Pancreas (tissue), 10 donors: ENCODE data around the gene CBFB. TPM values are rescaled to one million over a fixed set of nuclear protein-coding genes. Genes with fewer than 3 reads are reported as not detected.

Source experiments
- ATAC-seq, 4 donors: fragments of 200-7000 bp; cut with Tn5 transposase; one replicate each; pipeline versions ENCODE4 v1.8.0 to v1.9.1; 2020; ENCODE audit warnings: mild to moderate bottlenecking in 4 of 4, moderate library complexity in 4 of 4
- DNase-seq, 6 donors: peaks; one replicate each; pipeline ENCODE4 v3.0.0-alpha.2; 2020
- FAIRE-seq: peaks from 2 replicates; lab custom pipeline; 2012; peaks lifted over from hg19 to GRCh38; lab: Jason Lieb, UNC
- H3K27ac ChIP-seq, 4 donors: fragments of 200-600 bp; sonication (generic); 1 replicate in 3 of 4; 2 replicates in 1 of 4; pipeline versions ENCODE4 v1.5.0 to v1.8.0; 2020
- H3K27me3 ChIP-seq, 4 donors: fragments of 200-600 bp; one replicate each; pipeline ENCODE4 v1.8.0; 2021
- H3K36me3 ChIP-seq, 3 donors: fragments of 200-600 bp; sonication (generic) in 1 of 3; one replicate each; pipeline versions ENCODE4 v1.5.0 to v1.8.0; 2020 to 2021
- H3K4me1 ChIP-seq, 3 donors: fragments of 200-600 bp; one replicate each; pipeline ENCODE4 v1.8.0; 2021
- H3K4me3 ChIP-seq, 4 donors: fragments of 200-600 bp; sonication (generic) in 2 of 4; one replicate each; pipeline versions ENCODE4 v1.5.0 to v1.8.0; 2020 to 2021
- H3K9me3 ChIP-seq, 4 donors: fragments of 200-600 bp; one replicate each; pipeline ENCODE4 v1.8.0; 2021
- CTCF ChIP-seq, 4 donors: fragments of 200-600 bp; sonication (generic) in 3 of 4; IDR thresholded peaks; one replicate each; pipeline versions ENCODE4 v1.5.0 to v1.8.0; 2021; ENCODE audit warnings: antibody characterized with exemption in 4 of 4
- WGBS, 2 donors: extraction: QIAGEN DNeasy Blood & Tissue Kit; methylation state at CpG; one replicate each; pipeline ENCODE4 v1.1.7; 2013; 5-methylcytosine and 5-hydroxymethylcytosine counted together
- intact Hi-C, 3 donors: fragments of 100-400 bp; cut with DNase I; formaldehyde crosslinking; loops; one replicate each; pipeline versions ENCODE4 v1.11.1 to v1.14.2; 2022
- polyA plus RNA-seq, 2 donors: library from polyadenylated mRNA; stranded (reverse); fragments of 200-250 nt; gene quantifications; one replicate each; pipeline ENCODE4 v1.2.3, GENCODE V29; 2013
- total RNA-seq, 6 donors: library from RNA; stranded (reverse); fragmentation: NEBNext Ultra II Directional in 4 of 6; extraction: Animal tissue kit (Norgen Biotek cat#: 25700) in 4 of 6; gene quantifications; one replicate each; pipeline versions ENCODE4 v1.2.1 to v1.2.4, GENCODE V29; 2021 to 2023
- donor health status: healthy with polysubstance abuse.
- donor health status: DM: no; HTN: no; CAD: no; lungs with moderate emphysema.
- donor health status: DM: no; HTN: no; CAD: no.
- donor health status: control.
- donor health status: control.
- donor health status: Bipolar disorder and iron deficiency.
- donor health status: DM: yes; HTN: yes; CAD: no.
- donor health status: DM: no; HTN: no; CAD: no.
- donor health status: DM: no; HTN: no; CAD: no.
- donor health status: DM: yes; HTN: yes; CAD: no.

CBFB gene
- total and polyA plus RNA-seq, 8 donors = 11.5 to 27.0 (median 19.6) TPM

DNA sequence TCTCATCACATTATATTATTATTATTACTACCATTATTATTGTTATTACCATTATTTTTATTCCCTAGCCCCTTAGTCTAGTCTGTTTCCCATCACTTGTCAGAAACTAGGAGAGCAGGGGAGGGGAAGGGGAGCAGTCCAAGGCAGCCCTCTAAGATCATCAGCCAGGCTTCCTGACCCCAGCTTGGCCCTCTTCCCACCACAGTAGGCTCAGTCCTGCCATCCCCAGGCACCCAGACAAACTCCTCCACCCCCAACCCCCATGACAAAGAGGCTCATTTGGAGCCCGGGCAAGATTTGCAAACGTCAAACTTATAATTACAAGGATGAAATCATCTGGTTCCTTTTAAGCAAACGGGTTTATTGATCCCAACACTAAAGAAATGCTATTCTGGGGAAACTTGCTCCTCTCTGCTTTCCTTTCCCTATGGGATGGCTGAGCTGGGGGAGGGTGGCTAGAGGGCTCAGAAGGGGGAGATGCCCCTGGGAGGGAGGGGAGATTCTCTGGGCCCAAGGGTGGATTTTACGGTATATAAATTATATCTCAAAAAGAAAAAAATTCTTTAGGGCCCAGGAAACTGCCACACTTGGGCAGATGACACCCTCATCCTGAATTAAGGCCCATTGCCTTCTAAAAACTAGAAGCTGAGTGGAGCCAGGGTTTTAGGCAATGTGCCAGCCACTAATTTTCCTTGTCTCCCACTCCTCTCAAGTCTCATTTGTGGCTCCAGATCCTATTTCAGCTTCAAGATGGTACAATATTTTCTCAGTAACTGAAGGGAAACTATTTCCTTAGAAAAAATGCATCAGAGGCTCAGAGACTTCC, 4.4 kb upstream of the CBFB start:
- peak in 2 of 6 donors; percentile 3 to 4 for DNase-seq
- intact Hi-C loops = no loop called here
- H3K36me3 ChIP-seq = no peaks in the 10 kb centered on the region
- 54 to 63% methylated on average over 4 of the region's 4 CpGs for WGBS, 2 donors
- H3K9me3 ChIP-seq = no peaks in the 10 kb centered on the region
- no peak for FAIRE-seq
- no peak for TF ChIP-seq CTCF (IDR thresholded peaks at IDR 0.05)
- H3K27ac ChIP-seq = no peak overlapping the region
- H3K27me3 ChIP-seq = no peaks in the 10 kb centered on the region
- no peak overlapping the region for H3K4me3 ChIP-seq
- H3K4me1 ChIP-seq = peaks cover 0 to 10% (median 5%) of the 10 kb centered on the region in 3 donors
- ATAC-seq = no peak

DNA sequence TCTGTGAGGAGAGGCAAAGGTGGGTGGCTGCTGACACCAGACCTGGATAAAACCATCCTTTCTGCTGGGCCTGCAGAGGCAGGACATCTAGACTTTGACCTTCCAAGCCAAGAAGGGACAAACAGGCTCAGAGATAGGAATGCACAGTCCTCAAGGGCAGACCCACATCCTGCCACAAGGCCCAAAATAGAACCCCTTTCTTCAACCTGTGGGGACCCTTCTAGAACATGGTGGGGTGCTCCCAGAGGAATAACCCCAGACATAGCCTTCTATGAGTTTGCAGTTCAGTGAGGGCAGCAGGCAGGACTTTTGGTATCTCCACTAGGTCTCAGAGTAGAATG, 3.8 kb upstream of the CBFB start:
- no peak overlapping the region for H3K27ac ChIP-seq
- peaks cover 0 to 11% (median 5%) of the 10 kb centered on the region in 3 donors for H3K4me1 ChIP-seq
- H3K36me3 ChIP-seq = no peaks in the 10 kb centered on the region
- no peaks in the 10 kb centered on the region for H3K9me3 ChIP-seq
- H3K27me3 ChIP-seq = no peaks in the 10 kb centered on the region
- TF ChIP-seq CTCF (IDR thresholded peaks at IDR 0.05) = no peak
- H3K4me3 ChIP-seq = no peak overlapping the region
- DNase-seq (peak in 1 of 6 donors; percentile 5), ATAC-seq (no peak), FAIRE-seq (no peak)
- intact Hi-C loops = no loop called here

- no peak for FAIRE-seq
- peak in 2 of 6 donors; percentile 2 to 6 for DNase-seq
- Histone ChIP-seq H3K27ac (no peak overlapping the region), H3K9me3 (no peaks in the 10 kb centered on the region), H3K27me3 (no peaks in the 10 kb centered on the region), H3K4me3 (no peak overlapping the region), H3K4me1 (peaks cover 0 to 24% (median 5%) of the 10 kb centered on the region in 3 donors), H3K36me3 (no peaks in the 10 kb centered on the region)
- intact Hi-C loops = no loop called here
- 93 to 97% methylated on average over 4 of the region's 4 CpGs for whole genome bisulfite sequencing, 2 donors
- ATAC-seq = no peak
- no peak for TF ChIP-seq CTCF (IDR thresholded peaks at IDR 0.05)
Observed at GRCh38 chr16:67026570-67026969, 2.4 kb upstream of the CBFB start.

GRCh38 chr16:67027046-67027445, 1.9 kb upstream of the CBFB start:
- no peaks in the 10 kb centered on the region for H3K36me3 ChIP-seq
- intact Hi-C loops = no loop called here
- no peak overlapping the region for H3K4me3 ChIP-seq
- peaks cover 0 to 24% (median 5%) of the 10 kb centered on the region in 3 donors for H3K4me1 ChIP-seq
- 94 to 96% methylated on average over 6 of the region's 6 CpGs for WGBS, 2 donors
- no peaks in the 10 kb centered on the region for H3K27me3 ChIP-seq
- no peak for TF ChIP-seq CTCF (IDR thresholded peaks at IDR 0.05)
- FAIRE-seq (no peak), DNase-seq (peak in 2 of 6 donors; percentile 11 to 12), ATAC-seq (no peak)
- no peak overlapping the region for H3K27ac ChIP-seq
- no peaks in the 10 kb centered on the region for H3K9me3 ChIP-seq

DNA sequence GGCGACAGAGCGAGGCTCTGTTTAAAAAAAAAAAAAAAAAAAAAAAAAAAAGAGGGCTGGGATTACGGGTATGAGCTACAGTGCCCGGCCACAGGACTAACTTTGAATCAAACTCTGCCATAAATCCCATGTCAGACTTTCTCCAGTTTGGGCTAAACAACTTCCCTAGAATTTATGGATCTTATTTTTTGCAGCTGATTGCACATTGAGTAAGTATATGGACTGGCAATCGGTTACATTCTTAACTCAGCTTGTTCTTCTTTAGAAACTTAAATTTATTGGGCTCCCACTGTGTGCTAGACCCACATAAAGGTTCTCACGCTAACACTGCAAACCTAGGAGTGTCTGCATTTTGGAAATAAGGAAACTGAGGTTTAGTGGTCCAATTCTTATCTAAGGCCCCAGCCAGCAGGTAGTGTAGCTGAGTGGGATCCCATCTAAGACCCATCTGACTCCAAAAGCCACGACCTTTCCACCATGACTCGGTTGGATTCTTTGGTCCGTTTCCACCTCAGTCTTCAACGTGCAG, 718 bp upstream of the CBFB start:
- H3K4me3 ChIP-seq = peak overlapping the region; percentile 28 to 97 (median 68)
- peak overlapping the region; percentile 77 to 95 (median 86) for H3K27ac ChIP-seq
- FAIRE-seq = no peak
- peaks cover 0 to 17% (median 0%) of the 10 kb centered on the region in 3 donors for H3K4me1 ChIP-seq
- ATAC-seq = no peak
- H3K9me3 ChIP-seq = no peaks in the 10 kb centered on the region
- intact Hi-C loops = no loop called here
- H3K27me3 ChIP-seq = no peaks in the 10 kb centered on the region
- no peak for TF ChIP-seq CTCF (IDR thresholded peaks at IDR 0.05)
- DNase-seq = peak in 1 of 6 donors; percentile 4
- 54 to 56% methylated on average over 10 of the region's 10 CpGs for WGBS, 2 donors
- H3K36me3 ChIP-seq = no peaks in the 10 kb centered on the region
